ENCODE data around the gene ATM.
"Not testable (repeated sequence)": the region's sequence is repeated elsewhere in the genome, so short reads cannot be mapped to it uniquely, and the experiment has no call there.

Gene ATM

GRCh38 chr11:108242422-108242821 is 19.6 kb downstream of the ATM start:
- TF ChIP-seq CTCF (IDR thresholded peaks at IDR 0.05) (no peak), ZFX (IDR thresholded peaks at IDR 0.05; ENCODE audit: borderline replicate concordance) (no peak)
- no peak overlapping the region for H3K27ac ChIP-seq

GRCh38 chr11:108246308-108246707 is 23.4 kb downstream of the ATM start:
- TF ChIP-seq CTCF (IDR thresholded peaks at IDR 0.05), result no peak
- TF ChIP-seq ZFX (IDR thresholded peaks at IDR 0.05; ENCODE audit: borderline replicate concordance), result no peak
- H3K27ac ChIP-seq, result no peak overlapping the region

GRCh38 chr11:108246885-108247284 is 24.0 kb downstream of the ATM start:
- H3K27ac ChIP-seq, result no peak overlapping the region
- no peak for TF ChIP-seq CTCF (IDR thresholded peaks at IDR 0.05)
- no peak for TF ChIP-seq ZFX (IDR thresholded peaks at IDR 0.05; ENCODE audit: borderline replicate concordance)

GRCh38 chr11:108253176-108253575 is 30.3 kb downstream of the ATM start:
- no peak overlapping the region for H3K27ac ChIP-seq
- no peak for TF ChIP-seq CTCF (IDR thresholded peaks at IDR 0.05)
- no peak for TF ChIP-seq ZFX (IDR thresholded peaks at IDR 0.05; ENCODE audit: borderline replicate concordance)

GRCh38 chr11:108269583-108269982 is 46.7 kb downstream of the ATM start:
- H3K27ac ChIP-seq, result no peak overlapping the region
- no peak for TF ChIP-seq CTCF (IDR thresholded peaks at IDR 0.05)
- no peak for TF ChIP-seq ZFX (IDR thresholded peaks at IDR 0.05; ENCODE audit: borderline replicate concordance)

GRCh38 chr11:108276985-108277616 is 54.2 kb downstream of the ATM start:
- H3K27ac ChIP-seq, result not testable (repeated sequence)

- no peak overlapping the region for H3K27ac ChIP-seq
- TF ChIP-seq ZFX (IDR thresholded peaks at IDR 0.05; ENCODE audit: borderline replicate concordance) (no peak), CTCF (IDR thresholded peaks at IDR 0.05) (no peak)
Measured at GRCh38 chr11:108278546-108278945, 55.7 kb downstream of the ATM start.

- no peak overlapping the region for H3K27ac ChIP-seq
- TF ChIP-seq CTCF (IDR thresholded peaks at IDR 0.05) (no peak), ZFX (IDR thresholded peaks at IDR 0.05; ENCODE audit: borderline replicate concordance) (no peak)
Measured at GRCh38 chr11:108278954-108279353, 56.1 kb downstream of the ATM start.

All from 22Rv1 (cell line).